CD8-positive, alpha-beta memory T cell (primary cell): ENCODE measurements around the gene SEPTIN1. TPM values are rescaled to one million over a fixed set of nuclear protein-coding genes. Genes with fewer than 3 reads are reported as not detected.

Source experiments
- CTCF ChIA-PET: fragments of 350-600 bp; sonication (Branson Sonifier 250); formaldehyde crosslinking; loops from one replicate; lab custom pipeline; 2021; ENCODE audit warnings: antibody characterized with exemption; lab: Charles Lee
- POLR2A ChIA-PET: fragments of 350-600 bp; sonication (Branson Sonifier 250); formaldehyde crosslinking; loops from one replicate; lab custom pipeline; 2021; ENCODE audit warnings: antibody characterized with exemption; lab: Charles Lee
- DNase-seq, 5 donors: peaks; one replicate each; pipeline versions ENCODE4 v3.0.0 to v3.0.0-alpha.2; 2020 to 2022; ENCODE audit warnings: mixed read lengths in 1 of 5
- H3K27ac ChIP-seq: one replicate; pipeline ENCODE4 v1.7.0; 2013; ENCODE audit warnings: low read depth, mild to moderate bottlenecking, low read length, moderate library complexity
- H3K27me3 ChIP-seq: 2 replicates; pipeline ENCODE4 v1.7.0; 2013; ENCODE audit warnings: low read length, mild to moderate bottlenecking; ENCODE audit not compliant: insufficient read depth, poor library complexity, severe bottlenecking
- H3K36me3 ChIP-seq: 2 replicates; pipeline ENCODE4 v1.7.0; 2013; ENCODE audit warnings: mild to moderate bottlenecking, low read length, moderate library complexity; ENCODE audit not compliant: insufficient read depth
- H3K4me1 ChIP-seq: 2 replicates; pipeline ENCODE4 v1.7.0; 2013; ENCODE audit warnings: mild to moderate bottlenecking, low read length, moderate library complexity; ENCODE audit not compliant: insufficient read depth
- H3K4me3 ChIP-seq: 2 replicates; pipeline ENCODE4 v1.7.0; 2013; ENCODE audit warnings: mild to moderate bottlenecking, low read length
- H3K9me3 ChIP-seq: 2 replicates; pipeline ENCODE4 v1.7.0; 2013; ENCODE audit warnings: mild to moderate bottlenecking, low read length
- H3K27ac Mint-ChIP-seq, 8 donors: one replicate each; pipeline ENCODE4 v1.8.0; 2020 to 2021; ENCODE audit warnings: mixed read lengths in 8 of 8, mild to moderate bottlenecking in 6 of 8, inconsistent platforms in 3 of 8, moderate library complexity in 3 of 8
- H3K27me3 Mint-ChIP-seq, 2 donors: one replicate each; pipeline ENCODE4 v1.8.0; 2020 to 2021; ENCODE audit warnings: mixed read lengths in 2 of 2, mild to moderate bottlenecking in 1 of 2, moderate library complexity in 1 of 2
- H3K36me3 Mint-ChIP-seq, 3 donors: one replicate each; pipeline ENCODE4 v1.8.0; 2020 to 2021; ENCODE audit warnings: mixed read lengths in 3 of 3, inconsistent platforms in 1 of 3, mild to moderate bottlenecking in 1 of 3
- H3K4me1 Mint-ChIP-seq, 3 donors: one replicate each; pipeline ENCODE4 v1.8.0; 2020 to 2021; ENCODE audit warnings: mixed read lengths in 3 of 3, inconsistent platforms in 1 of 3, mild to moderate bottlenecking in 1 of 3
- H3K4me3 Mint-ChIP-seq, 7 donors: one replicate each; pipeline ENCODE4 v1.8.0; 2020 to 2021; ENCODE audit warnings: mixed read lengths in 7 of 7, mild to moderate bottlenecking in 6 of 7, moderate library complexity in 4 of 7, inconsistent platforms in 2 of 7
- H3K9me3 Mint-ChIP-seq, 5 donors: one replicate each; pipeline ENCODE4 v1.8.0; 2020 to 2022; ENCODE audit warnings: mixed read lengths in 5 of 5, mild to moderate bottlenecking in 3 of 5, moderate library complexity in 2 of 5, inconsistent platforms in 1 of 5
- polyA plus RNA-seq: library from polyadenylated mRNA; unstranded; fragments of 300-500 nt; fragmentation: Illumina TruSeq; gene quantifications from one replicate; pipeline ENCODE4 v1.2.3, GENCODE V29; 2021
- total RNA-seq, 2 experiments: library from RNA; stranded (reverse); gene quantifications; one replicate each; pipeline ENCODE4 v1.2.3, GENCODE V29; 2021

Gene SEPTIN1
- total and polyA plus RNA-seq, 3 experiments from 2014 or later, result 187 to 227 (median 193) TPM

GRCh38 chr16:30368792-30369090 is 13.6 kb downstream of the SEPTIN1 start:
- CTCF ChIA-PET, result interaction anchor here (1.0 to 1.2 kb wide), 6 partner anchors 9 to 51 kb away, joined by 3 read pairs; partner anchors contain the start of gene ZNF771
- H3K27ac Mint-ChIP-seq, result peak overlapping the region; percentile 43 to 94 (median 68)
- peaks cover 0 to 2% of the 10 kb centered on the region in 2 donors for H3K27me3 Mint-ChIP-seq
- Histone ChIP-seq H3K4me3 (peak overlapping the region; percentile 88), H3K9me3 (no peaks in the 10 kb centered on the region), H3K4me1 (peaks cover 35% of the 10 kb centered on the region), H3K27me3 (no peaks in the 10 kb centered on the region), H3K36me3 (peaks cover 7% of the 10 kb centered on the region), H3K27ac (peak overlapping the region; percentile 62)
- POLR2A ChIA-PET, result interaction anchor here (1.1 to 1.3 kb wide), 2 partner anchors 14 kb away, joined by 3 to 9 read pairs; partner anchors contain the start of genes CD2BP2 and SEPTIN1
- peaks cover 0 to 36% (median 5%) of the 10 kb centered on the region in 3 donors for H3K36me3 Mint-ChIP-seq
- H3K4me1 Mint-ChIP-seq, result peaks cover 44 to 64% (median 60%) of the 10 kb centered on the region in 3 donors
- no peak for DNase-seq
- peak overlapping the region; percentile 83 to 91 (median 89) for H3K4me3 Mint-ChIP-seq
- H3K9me3 Mint-ChIP-seq, result no peaks in the 10 kb centered on the region

DNA sequence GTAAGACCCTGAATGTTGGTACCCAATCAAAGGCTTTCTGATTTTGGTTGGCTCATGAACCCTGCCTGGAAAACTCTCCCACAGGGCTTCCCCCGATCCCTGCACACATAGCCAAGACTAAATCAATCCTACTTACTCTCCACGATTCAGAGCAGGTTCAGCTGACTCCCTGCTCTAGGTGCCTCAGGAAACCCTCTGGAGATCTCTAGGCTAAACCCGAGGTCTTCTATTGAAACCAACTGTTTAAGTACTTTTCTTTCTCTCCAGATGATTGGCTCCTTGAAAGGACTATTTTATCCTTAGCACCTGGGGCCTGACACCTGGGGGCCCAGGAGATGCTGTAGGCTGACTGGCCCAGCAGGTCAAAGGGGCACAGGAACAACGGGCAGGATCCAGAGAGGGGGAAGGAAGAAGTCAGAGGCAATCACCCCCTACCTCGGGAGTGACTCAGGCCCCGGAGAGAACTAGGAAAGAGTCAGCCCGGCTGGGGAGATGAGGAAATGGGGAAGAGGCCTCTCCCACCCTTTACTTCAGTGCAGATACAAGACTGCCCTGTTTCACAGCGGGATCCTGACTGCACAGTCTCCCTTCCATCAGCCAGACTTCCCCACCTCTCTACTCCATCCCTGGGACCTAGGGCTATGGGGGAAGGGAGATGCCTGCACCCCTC is 14.1 kb downstream of the SEPTIN1 start:
- H3K27ac ChIP-seq, result peak overlapping the region; percentile 62
- H3K4me1 ChIP-seq, result peaks cover 35% of the 10 kb centered on the region
- peaks cover 7% of the 10 kb centered on the region for H3K36me3 ChIP-seq
- H3K4me3 ChIP-seq, result peak overlapping the region; percentile 88
- DNase-seq, result no peak
- peaks cover 0 to 2% of the 10 kb centered on the region in 2 donors for H3K27me3 Mint-ChIP-seq
- H3K9me3 Mint-ChIP-seq, result no peaks in the 10 kb centered on the region
- POLR2A ChIA-PET, result interaction anchor here (1.1 to 1.3 kb wide), 3 partner anchors 14 kb away, joined by 3 to 9 read pairs (median 3); partner anchors contain the start of genes CD2BP2 and SEPTIN1
- H3K27me3 ChIP-seq, result no peaks in the 10 kb centered on the region
- peaks cover 44 to 64% (median 60%) of the 10 kb centered on the region in 3 donors for H3K4me1 Mint-ChIP-seq
- CTCF ChIA-PET, result interaction anchor here (1.0 to 1.2 kb wide), 6 partner anchors 11 to 52 kb away, joined by 3 to 4 read pairs (median 3); partner anchors contain the start of gene ZNF771
- H3K4me3 Mint-ChIP-seq, result peak overlapping the region; percentile 83 to 91 (median 89)
- H3K36me3 Mint-ChIP-seq, result peaks cover 0 to 40% (median 8%) of the 10 kb centered on the region in 3 donors
- peak overlapping the region; percentile 43 to 94 (median 68) for H3K27ac Mint-ChIP-seq
- H3K9me3 ChIP-seq, result no peaks in the 10 kb centered on the region

- no peaks in the 10 kb centered on the region for H3K9me3 Mint-ChIP-seq
- Histone ChIP-seq H3K27ac (no peak overlapping the region), H3K36me3 (peaks cover 9% of the 10 kb centered on the region), H3K4me1 (peaks cover 35% of the 10 kb centered on the region), H3K9me3 (no peaks in the 10 kb centered on the region), H3K4me3 (peak overlapping the region; percentile 88), H3K27me3 (no peaks in the 10 kb centered on the region)
- ChIA-PET CTCF (interaction anchor here (1.0 to 2.1 kb wide), 2 partner anchors 42 kb away, joined by 4 to 5 read pairs; no protein-coding TSS in a partner anchor), POLR2A (interaction anchor here (1.2 kb wide), 1 partner anchor 15 kb away, joined by 3 read pairs; the partner anchor contains the start of gene SEPTIN1)
- H3K4me3 Mint-ChIP-seq, result peak overlapping the region; percentile 83 to 91 (median 89)
- H3K4me1 Mint-ChIP-seq, result peaks cover 45 to 60% (median 59%) of the 10 kb centered on the region in 3 donors
- H3K27me3 Mint-ChIP-seq, result peaks cover 0 to 2% of the 10 kb centered on the region in 2 donors
- peaks cover 3 to 45% (median 12%) of the 10 kb centered on the region in 3 donors for H3K36me3 Mint-ChIP-seq
- H3K27ac Mint-ChIP-seq, result peak overlapping the region; percentile 43 to 95 (median 74)
- DNase-seq, result no peak
These were observed 14.9 kb downstream of the SEPTIN1 start for GRCh38 chr16:30367349-30368009.

- H3K4me1 Mint-ChIP-seq, result peaks cover 40 to 58% (median 53%) of the 10 kb centered on the region in 3 donors
- H3K27ac ChIP-seq, result no peak overlapping the region
- H3K36me3 Mint-ChIP-seq, result peaks cover 3 to 50% (median 15%) of the 10 kb centered on the region in 3 donors
- no peaks in the 10 kb centered on the region for H3K9me3 ChIP-seq
- H3K27ac Mint-ChIP-seq, result peak overlapping the region in 7 of 8 donors; percentile 24 to 95 (median 61)
- no peaks in the 10 kb centered on the region for H3K27me3 ChIP-seq
- peaks cover 12% of the 10 kb centered on the region for H3K36me3 ChIP-seq
- no peak overlapping the region for H3K4me3 ChIP-seq
- DNase-seq, result no peak
- H3K4me1 ChIP-seq, result peaks cover 29% of the 10 kb centered on the region
- peaks cover 0 to 2% of the 10 kb centered on the region in 2 donors for H3K27me3 Mint-ChIP-seq
- no peaks in the 10 kb centered on the region for H3K9me3 Mint-ChIP-seq
- peak overlapping the region; percentile 38 to 91 (median 85) for H3K4me3 Mint-ChIP-seq
- CTCF ChIA-PET, result interaction anchor here (0.7 to 2.1 kb wide), 2 partner anchors 43 to 223 kb away, joined by 3 to 5 read pairs; no protein-coding TSS in a partner anchor
- POLR2A ChIA-PET, result interaction anchor here (1.6 kb wide), 1 partner anchor 16 kb away, joined by 3 read pairs; the partner anchor contains the start of gene SEPTIN1
These were observed 15.8 kb downstream of the SEPTIN1 start for GRCh38 chr16:30366511-30366910.

- Mint-ChIP-seq H3K27me3 (no peaks in the 10 kb centered on the region), H3K4me1 (peaks cover 33 to 50% (median 45%) of the 10 kb centered on the region in 3 donors), H3K36me3 (peaks cover 3 to 58% (median 18%) of the 10 kb centered on the region in 3 donors), H3K4me3 (no peak overlapping the region), H3K9me3 (no peaks in the 10 kb centered on the region), H3K27ac (peak overlapping the region in 2 of 8 donors; percentile 3 to 71)
- no peaks in the 10 kb centered on the region for H3K27me3 ChIP-seq
- H3K36me3 ChIP-seq, result peaks cover 12% of the 10 kb centered on the region
- CTCF ChIA-PET, result interaction anchor here (0.7 to 2.1 kb wide), 3 partner anchors 10 to 45 kb away, joined by 3 to 5 read pairs (median 3); partner anchors contain the start of genes CD2BP2 and ZNF48
- H3K27ac ChIP-seq, result no peak overlapping the region
- H3K4me3 ChIP-seq, result no peak overlapping the region
- no peak for DNase-seq
- H3K9me3 ChIP-seq, result no peaks in the 10 kb centered on the region
- peaks cover 24% of the 10 kb centered on the region for H3K4me1 ChIP-seq
- POLR2A ChIA-PET, result interaction anchor here (0.8 to 1.6 kb wide), 2 partner anchors 17 to 30 kb away, joined by 3 read pairs; partner anchors contain the start of gene SEPTIN1
These were observed 17.2 kb downstream of the SEPTIN1 start for GRCh38 chr16:30365200-30365599.

DNA sequence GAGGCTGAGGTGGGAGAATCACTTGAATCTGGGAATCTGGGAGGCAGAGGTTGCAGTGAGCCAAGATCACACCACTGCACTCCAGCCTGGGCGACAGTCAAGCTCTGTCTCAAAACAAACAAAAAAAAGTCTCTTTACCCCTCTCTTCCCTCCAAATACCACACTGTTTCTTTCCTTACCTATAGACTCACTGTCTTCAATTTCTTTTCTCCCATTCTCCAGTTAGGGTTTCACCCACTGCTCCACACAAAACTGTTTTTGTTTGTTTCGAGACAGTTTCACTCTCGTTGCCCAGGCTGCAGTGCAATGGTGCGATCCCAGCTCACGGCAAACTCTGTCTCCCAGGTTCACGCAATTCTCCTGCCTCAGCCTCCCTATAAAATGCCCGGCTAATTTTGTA is 21.2 kb downstream of the SEPTIN1 start:
- ChIA-PET POLR2A (no interaction called here), CTCF (no interaction called here)
- no peak for DNase-seq
- Histone ChIP-seq H3K36me3 (peaks cover 12% of the 10 kb centered on the region), H3K4me3 (no peak overlapping the region), H3K9me3 (no peaks in the 10 kb centered on the region), H3K27ac (no peak overlapping the region), H3K4me1 (peaks cover under 1% of the 10 kb centered on the region), H3K27me3 (no peaks in the 10 kb centered on the region)
- peak overlapping the region in 1 of 8 donors; percentile 6 for H3K27ac Mint-ChIP-seq
- H3K9me3 Mint-ChIP-seq, result no peaks in the 10 kb centered on the region
- no peak overlapping the region for H3K4me3 Mint-ChIP-seq
- peaks cover 3 to 73% (median 17%) of the 10 kb centered on the region in 3 donors for H3K36me3 Mint-ChIP-seq
- H3K4me1 Mint-ChIP-seq, result peaks cover 8 to 23% (median 17%) of the 10 kb centered on the region in 3 donors
- no peaks in the 10 kb centered on the region for H3K27me3 Mint-ChIP-seq

DNA sequence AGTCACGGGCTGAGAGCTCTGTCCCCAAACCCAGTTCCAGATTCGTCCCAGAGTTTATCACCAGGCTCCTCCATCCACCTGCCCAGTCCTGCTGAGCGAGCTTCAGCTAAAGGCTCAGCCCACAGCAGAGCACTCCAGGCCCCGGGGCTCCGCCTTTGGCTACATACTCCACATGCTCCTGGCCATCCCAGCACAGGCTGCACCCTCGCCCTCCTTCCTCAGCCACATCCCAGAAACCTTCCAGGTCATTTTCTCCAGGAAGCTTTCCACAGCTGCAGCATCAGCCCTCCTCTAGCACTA is 22.5 kb downstream of the SEPTIN1 start:
- no peak for DNase-seq
- Mint-ChIP-seq H3K4me3 (peak overlapping the region in 1 of 7 donors; percentile 17), H3K9me3 (no peaks in the 10 kb centered on the region), H3K36me3 (peaks cover 3 to 67% (median 15%) of the 10 kb centered on the region in 3 donors), H3K27ac (peak overlapping the region in 2 of 8 donors; percentile 32 to 50), H3K27me3 (no peaks in the 10 kb centered on the region), H3K4me1 (peaks cover 15 to 24% (median 21%) of the 10 kb centered on the region in 3 donors)
- ChIA-PET CTCF (interaction anchor here (0.6 to 1.3 kb wide), 2 partner anchors 50 to 732 kb away, joined by 3 to 4 read pairs; no protein-coding TSS in a partner anchor), POLR2A (no interaction called here)
- H3K27me3 ChIP-seq, result no peaks in the 10 kb centered on the region
- H3K9me3 ChIP-seq, result no peaks in the 10 kb centered on the region
- peaks cover 10% of the 10 kb centered on the region for H3K4me1 ChIP-seq
- H3K4me3 ChIP-seq, result no peak overlapping the region
- H3K27ac ChIP-seq, result no peak overlapping the region
- H3K36me3 ChIP-seq, result peaks cover 5% of the 10 kb centered on the region
